Liver (tissue), 9 donors: ENCODE results near the gene ANAPC13. TPM values are rescaled to one million over a fixed set of nuclear protein-coding genes. Genes with fewer than 3 reads are reported as not detected.

Experiments
- DNase-seq: peaks from one replicate; pipeline ENCODE4 v3.0.0-alpha.2; 2017; ENCODE audit warnings: low spot score
- H3K27ac ChIP-seq, 2 donors: one replicate each; pipeline ENCODE4 v1.7.0; 2013; ENCODE audit warnings: inconsistent platforms in 2 of 2, low read length in 2 of 2, control low read depth in 1 of 2, low read depth in 1 of 2, mild to moderate bottlenecking in 1 of 2
- H3K27me3 ChIP-seq, 4 donors: one replicate each; pipeline versions ENCODE4 v1.6.1 to v1.7.0; 2013; ENCODE audit warnings: low read length in 3 of 4, inconsistent platforms in 1 of 4, mild to moderate bottlenecking in 1 of 4, moderate library complexity in 1 of 4; ENCODE audit not compliant: control insufficient read depth in 4 of 4, insufficient read depth in 4 of 4
- H3K36me3 ChIP-seq, 4 donors: one replicate each; pipeline versions ENCODE4 v1.6.1 to v1.7.0; 2013; ENCODE audit warnings: low read length in 3 of 4, mild to moderate bottlenecking in 3 of 4, low read depth in 1 of 4, moderate library complexity in 1 of 4; ENCODE audit not compliant: control insufficient read depth in 4 of 4, insufficient read depth in 3 of 4
- H3K4me1 ChIP-seq, 4 donors: one replicate each; pipeline versions ENCODE4 v1.6.1 to v1.7.0; 2013; ENCODE audit warnings: low read length in 3 of 4, mild to moderate bottlenecking in 3 of 4, moderate library complexity in 1 of 4; ENCODE audit not compliant: control insufficient read depth in 4 of 4, insufficient read depth in 4 of 4
- H3K4me3 ChIP-seq, 3 donors: one replicate each; pipeline versions ENCODE4 v1.6.1 to v1.7.0; 2013; ENCODE audit warnings: low read length in 3 of 3, control low read depth in 1 of 3, low read depth in 1 of 3, mild to moderate bottlenecking in 1 of 3
- H3K9ac ChIP-seq, 2 donors: one replicate each; pipeline ENCODE4 v1.7.0; 2013; ENCODE audit warnings: low read length in 2 of 2, mild to moderate bottlenecking in 2 of 2, moderate library complexity in 2 of 2, control low read depth in 1 of 2, low read depth in 1 of 2
- H3K9me3 ChIP-seq, 4 donors: one replicate each; pipeline versions ENCODE4 v1.6.1 to v1.7.0; 2013; ENCODE audit warnings: low read length in 3 of 4; ENCODE audit not compliant: control insufficient read depth in 4 of 4
- ATF3 ChIP-seq: IDR thresholded peaks from 2 replicates; pipeline ENCODE4 v1.6.1; 2016; ENCODE audit warnings: antibody characterized with exemption
- CTCF ChIP-seq: fragments of 150-350 bp; IDR thresholded peaks from 2 replicates; pipeline ENCODE4 v1.5.1; 2017; ENCODE audit warnings: improper control_type of control experiment, low read depth, low read length; ENCODE audit not compliant: missing input control
- EGR1 ChIP-seq, 2 donors: IDR thresholded peaks; 2 replicates each; pipeline ENCODE4 v1.6.1; 2016 to 2018; ENCODE audit warnings: antibody characterized with exemption in 2 of 2, low read depth in 2 of 2
- FOXA1 ChIP-seq: IDR thresholded peaks from 2 replicates; pipeline ENCODE4 v1.6.1; 2016; ENCODE audit warnings: antibody characterized with exemption
- FOXA2 ChIP-seq: IDR thresholded peaks from 2 replicates; pipeline ENCODE4 v1.6.1; 2016; ENCODE audit warnings: antibody characterized with exemption
- HNF4G ChIP-seq: IDR thresholded peaks from 2 replicates; pipeline ENCODE4 v1.6.1; 2016; ENCODE audit warnings: antibody characterized with exemption
- JUND ChIP-seq, 2 donors: IDR thresholded peaks; 2 replicates each; pipeline ENCODE4 v1.6.1; 2016; ENCODE audit warnings: antibody characterized with exemption in 2 of 2
- NR2F2 ChIP-seq: IDR thresholded peaks from 2 replicates; pipeline ENCODE4 v1.6.1; 2016; ENCODE audit warnings: antibody characterized with exemption
- RAD21 ChIP-seq, 2 donors: IDR thresholded peaks; 2 replicates each; pipeline ENCODE4 v1.6.1; 2016; ENCODE audit warnings: antibody characterized with exemption in 2 of 2, mild to moderate bottlenecking in 2 of 2
- REST ChIP-seq: IDR thresholded peaks from 2 replicates; pipeline ENCODE4 v1.6.1; 2016; ENCODE audit warnings: antibody characterized with exemption, mild to moderate bottlenecking
- RXRA ChIP-seq, 2 donors: IDR thresholded peaks; 2 replicates each; pipeline ENCODE4 v1.6.1; 2017 to 2018; ENCODE audit warnings: antibody characterized with exemption in 2 of 2, mild to moderate bottlenecking in 1 of 2
- SP1 ChIP-seq: IDR thresholded peaks from 2 replicates; pipeline ENCODE4 v1.6.1; 2018; ENCODE audit warnings: antibody characterized with exemption, mild to moderate bottlenecking
- TAF1 ChIP-seq: conservative IDR thresholded peaks from 2 replicates; pipeline ENCODE4 v1.6.1; 2016; ENCODE audit warnings: antibody characterized with exemption, mild to moderate bottlenecking
- WGBS: extraction: QIAGEN DNeasy Blood & Tissue Kit; methylation state at CpG from one replicate; pipeline ENCODE4 v1.1.7; 2013; 5-methylcytosine and 5-hydroxymethylcytosine counted together
- polyA plus RNA-seq, 2 donors: library from polyadenylated mRNA; stranded (reverse) in 1 of 2; unstranded in 1 of 2; fragments of 200-250 nt in 1 of 2; fragments of >200 nt in 1 of 2; fragmentation: Nextera tagmentation in 1 of 2; extraction: Ambion mirVana in 1 of 2; gene quantifications; one replicate each; pipeline versions ENCODE4 v1.2.1 to v1.2.3, GENCODE V29; 2013 to 2015
- total RNA-seq, 2 donors: library from RNA; depleted of rRNA; stranded (reverse); fragments of >200 nt; gene quantifications; one replicate each; pipeline ENCODE4 v1.2.3, GENCODE V29; 2014
- donor health status: healthy.
- donor health status: healthy.
- donor health status: healthy.
- donor health status: healthy.
- donor health status: healthy.

ANAPC13 gene
- total and polyA plus RNA-seq, 4 donors = 20.9 to 80.9 (median 38.2) TPM

- no peak for TF ChIP-seq ATF3
Observed at GRCh38 chr3:134448664-134449063, 37.1 kb downstream of the ANAPC13 start (continued).

GRCh38 chr3:134447351-134447750 lies 38.4 kb downstream of the ANAPC13 start:
- 93% methylated on average over 1 of the region's 1 CpG for WGBS
- Histone ChIP-seq H3K4me1 (peaks cover 1 to 9% (median 6%) of the 10 kb centered on the region in 4 donors), H3K9ac (no peak overlapping the region), H3K9me3 (no peaks in the 10 kb centered on the region), H3K4me3 (no peak overlapping the region), H3K27ac (no peak overlapping the region), H3K36me3 (no peaks in the 10 kb centered on the region), H3K27me3 (no peaks in the 10 kb centered on the region)
- TF ChIP-seq FOXA2 (no peak), FOXA1 (no peak), EGR1 (IDR thresholded peaks at IDR 0.05; ENCODE audit: low read depth in 2 of 2) (no peak), HNF4G (no peak), NR2F2 (no peak), TAF1 (no peak)
- no peak for DNase-seq

GRCh38 chr3:134446800-134447199 lies 39.0 kb downstream of the ANAPC13 start:
- Histone ChIP-seq H3K27me3 (no peaks in the 10 kb centered on the region), H3K9me3 (no peaks in the 10 kb centered on the region), H3K36me3 (no peaks in the 10 kb centered on the region), H3K27ac (no peak overlapping the region), H3K4me3 (no peak overlapping the region), H3K4me1 (peaks cover 1 to 9% (median 6%) of the 10 kb centered on the region in 4 donors), H3K9ac (no peak overlapping the region)
- TF ChIP-seq NR2F2 = no peak
- no peak for TF ChIP-seq JUND (IDR thresholded peaks at IDR 0.05)
- no peak for TF ChIP-seq HNF4G
- WGBS = 76% methylated on average over 3 of the region's 3 CpGs
- no peak for DNase-seq

- Histone ChIP-seq H3K9me3 (no peaks in the 10 kb centered on the region), H3K27me3 (no peaks in the 10 kb centered on the region), H3K4me1 (peaks cover 1 to 9% (median 6%) of the 10 kb centered on the region in 4 donors), H3K9ac (no peak overlapping the region), H3K4me3 (no peak overlapping the region), H3K27ac (no peak overlapping the region), H3K36me3 (no peaks in the 10 kb centered on the region)
- 19% methylated on average over 1 of the region's 1 CpG for whole genome bisulfite sequencing
- TF ChIP-seq FOXA2 (peak; percentile 7), CTCF (no peak), REST (no peak), NR2F2 (peak; percentile 71), SP1 (peak; percentile 35), RAD21 (IDR thresholded peaks at IDR 0.05) (peak; percentile 12 to 40), RXRA (IDR thresholded peaks at IDR 0.05) (peak; percentile 52 to 77)
- no peak for DNase-seq
Observed at GRCh38 chr3:134445636-134446035, 40.1 kb downstream of the ANAPC13 start.
